Measurements from ENCODE around the gene NDRG4. TPM values are rescaled to one million over a fixed set of nuclear protein-coding genes. Genes with fewer than 3 reads are reported as not detected.

NDRG4 gene
- total RNA-seq, 2 donors from 2014 or later: 163 to 238 TPM

DNA sequence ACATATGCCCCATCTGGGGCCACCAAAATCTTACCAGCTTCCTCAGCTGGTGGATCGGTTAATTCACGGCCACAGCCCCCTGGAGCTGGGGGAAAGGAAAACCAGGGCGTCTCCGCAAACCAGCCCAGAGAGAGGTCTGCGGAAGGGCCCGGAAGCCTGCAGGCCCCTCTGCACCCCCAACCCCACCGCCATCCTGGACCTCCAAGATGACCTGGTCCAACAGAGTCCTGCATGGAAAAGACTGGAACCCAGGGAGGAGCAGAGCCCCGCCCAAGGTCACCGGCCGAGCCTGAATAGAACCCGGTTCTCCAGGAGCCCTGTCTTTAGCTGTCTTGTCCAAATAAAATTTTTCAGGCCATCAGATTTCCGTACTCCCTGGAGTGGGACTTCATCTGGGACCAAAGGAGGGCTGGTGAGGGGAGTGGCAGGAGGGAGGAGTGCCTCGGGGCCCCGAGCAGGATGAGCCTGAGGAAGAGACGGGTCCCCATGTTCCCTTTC is 37.4 kb upstream of the NDRG4 start:
- peaks cover 0 to 22% of the 10 kb centered on the region in 2 donors for H3K4me1 ChIP-seq
- H3K27ac ChIP-seq: peak overlapping the region; percentile 82 to 85
- no peak overlapping the region for H3K4me3 ChIP-seq
- TF ChIP-seq, protein P1, sequence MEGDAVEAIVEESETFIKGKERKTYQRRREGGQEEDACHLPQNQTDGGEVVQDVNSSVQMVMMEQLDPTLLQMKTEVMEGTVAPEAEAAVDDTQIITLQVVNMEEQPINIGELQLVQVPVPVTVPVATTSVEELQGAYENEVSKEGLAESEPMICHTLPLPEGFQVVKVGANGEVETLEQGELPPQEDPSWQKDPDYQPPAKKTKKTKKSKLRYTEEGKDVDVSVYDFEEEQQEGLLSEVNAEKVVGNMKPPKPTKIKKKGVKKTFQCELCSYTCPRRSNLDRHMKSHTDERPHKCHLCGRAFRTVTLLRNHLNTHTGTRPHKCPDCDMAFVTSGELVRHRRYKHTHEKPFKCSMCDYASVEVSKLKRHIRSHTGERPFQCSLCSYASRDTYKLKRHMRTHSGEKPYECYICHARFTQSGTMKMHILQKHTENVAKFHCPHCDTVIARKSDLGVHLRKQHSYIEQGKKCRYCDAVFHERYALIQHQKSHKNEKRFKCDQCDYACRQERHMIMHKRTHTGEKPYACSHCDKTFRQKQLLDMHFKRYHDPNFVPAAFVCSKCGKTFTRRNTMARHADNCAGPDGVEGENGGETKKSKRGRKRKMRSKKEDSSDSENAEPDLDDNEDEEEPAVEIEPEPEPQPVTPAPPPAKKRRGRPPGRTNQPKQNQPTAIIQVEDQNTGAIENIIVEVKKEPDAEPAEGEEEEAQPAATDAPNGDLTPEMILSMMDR (IDR thresholded peaks at IDR 0.05): no peak
- no peaks in the 10 kb centered on the region for H3K9me3 ChIP-seq
- no peaks in the 10 kb centered on the region for H3K36me3 ChIP-seq
- no peaks in the 10 kb centered on the region for H3K27me3 ChIP-seq
- DNase-seq (ENCODE audit: low spot score): no peak

DNA sequence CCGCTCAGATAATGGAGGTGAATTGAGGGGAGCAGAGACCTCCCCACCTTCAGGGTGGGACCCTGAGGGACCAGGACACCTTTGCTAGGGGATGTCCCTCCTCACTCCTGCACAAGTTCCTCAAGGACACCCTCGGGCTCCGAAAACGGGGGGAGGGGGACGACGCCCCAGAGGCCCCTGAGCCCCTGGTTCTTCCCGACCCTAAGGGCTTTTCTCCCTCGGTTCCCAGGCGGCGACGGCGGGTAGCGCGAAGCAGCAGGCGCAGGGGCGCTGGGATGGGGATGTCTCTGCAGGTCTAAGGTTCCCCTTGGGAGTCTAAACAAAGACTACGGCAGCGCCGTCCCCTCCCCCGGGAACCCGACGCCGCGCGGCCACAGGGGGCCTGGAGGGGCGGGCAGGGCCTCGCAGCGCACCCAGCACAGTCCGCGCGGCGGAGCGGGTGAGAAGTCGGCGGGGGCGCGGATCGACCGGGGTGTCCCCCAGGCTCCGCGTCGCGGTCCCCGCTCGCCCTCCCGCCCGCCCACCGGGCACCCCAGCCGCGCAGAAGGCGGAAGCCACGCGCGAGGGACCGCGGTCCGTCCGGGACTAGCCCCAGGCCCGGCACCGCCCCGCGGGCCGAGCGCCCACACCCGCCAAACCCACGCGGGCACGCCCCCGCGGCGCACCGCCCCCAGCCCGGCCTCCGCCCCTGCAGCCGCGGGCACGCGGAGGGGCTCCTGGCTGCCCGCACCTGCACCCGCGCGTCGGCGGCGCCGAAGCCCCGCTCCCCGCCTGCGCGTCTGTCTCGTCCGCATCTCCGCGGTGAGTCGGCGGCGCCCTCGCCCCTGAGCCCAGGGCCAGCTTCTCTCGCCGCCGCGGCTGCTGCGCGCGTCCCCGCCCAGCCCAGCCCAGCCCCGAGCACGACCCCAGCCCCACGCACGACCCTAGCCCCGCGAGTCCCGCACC is 36.7 kb upstream of the NDRG4 start:
- no peaks in the 10 kb centered on the region for H3K36me3 ChIP-seq
- peak overlapping the region; percentile 48 to 74 for H3K4me3 ChIP-seq
- no peak for DNase-seq (ENCODE audit: low spot score)
- TF ChIP-seq, protein P1 (IDR thresholded peaks at IDR 0.05): no peak
- H3K27me3 ChIP-seq: no peaks in the 10 kb centered on the region
- H3K9me3 ChIP-seq: no peaks in the 10 kb centered on the region
- H3K4me1 ChIP-seq: peaks cover 0 to 29% of the 10 kb centered on the region in 2 donors
- peak overlapping the region; percentile 82 to 91 for H3K27ac ChIP-seq

DNA sequence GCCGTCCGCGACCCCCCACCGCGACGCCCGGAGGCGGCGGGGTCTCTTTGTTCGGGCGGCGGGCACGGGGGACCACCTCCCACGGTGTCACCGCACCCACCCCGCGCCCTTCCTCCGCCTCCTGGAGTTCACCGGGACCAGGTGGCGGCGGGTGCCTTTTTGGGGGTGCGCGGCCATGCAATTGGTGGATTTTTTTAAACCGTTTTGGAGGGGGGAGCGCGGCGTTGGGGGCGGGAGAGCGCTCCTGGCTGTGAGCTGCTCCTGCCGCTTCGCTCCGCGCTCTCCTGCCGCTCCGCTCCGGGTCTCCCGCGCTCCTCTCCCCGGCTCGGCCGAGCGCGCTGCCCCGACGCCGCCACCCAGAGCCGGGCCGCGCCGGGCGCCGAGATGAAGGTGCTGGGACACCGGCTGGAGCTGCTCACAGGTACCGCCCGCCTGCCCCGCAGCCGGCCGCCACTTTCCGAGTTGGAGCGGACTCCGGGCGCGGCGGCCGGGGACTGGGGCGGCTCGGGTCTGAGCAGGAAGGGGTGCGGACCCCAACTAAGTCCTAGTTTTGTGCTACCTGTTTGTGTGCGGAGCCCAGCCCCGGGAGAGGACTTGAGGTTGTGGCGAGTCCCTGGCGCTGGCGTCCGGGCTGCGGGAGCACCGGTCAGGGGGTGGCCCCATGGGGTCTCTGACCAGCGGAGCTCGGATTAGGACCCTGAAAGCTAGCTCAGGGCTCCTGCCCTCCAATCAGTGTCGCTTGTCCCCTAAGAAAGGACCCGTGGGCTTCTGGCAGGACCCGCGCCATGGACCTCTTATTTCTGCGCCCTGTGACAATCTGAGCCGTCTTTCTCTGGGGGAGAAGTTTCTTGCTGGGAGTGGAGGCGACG is 35.7 kb upstream of the NDRG4 start:
- no peak for DNase-seq (ENCODE audit: low spot score)
- Histone ChIP-seq H3K27me3 (no peaks in the 10 kb centered on the region), H3K27ac (peak overlapping the region; percentile 82 to 91), H3K9me3 (no peaks in the 10 kb centered on the region), H3K4me3 (peak overlapping the region; percentile 48 to 74), H3K4me1 (peaks cover 0 to 33% of the 10 kb centered on the region in 2 donors), H3K36me3 (no peaks in the 10 kb centered on the region)
- TF ChIP-seq, protein P1 (IDR thresholded peaks at IDR 0.05): no peak

DNA sequence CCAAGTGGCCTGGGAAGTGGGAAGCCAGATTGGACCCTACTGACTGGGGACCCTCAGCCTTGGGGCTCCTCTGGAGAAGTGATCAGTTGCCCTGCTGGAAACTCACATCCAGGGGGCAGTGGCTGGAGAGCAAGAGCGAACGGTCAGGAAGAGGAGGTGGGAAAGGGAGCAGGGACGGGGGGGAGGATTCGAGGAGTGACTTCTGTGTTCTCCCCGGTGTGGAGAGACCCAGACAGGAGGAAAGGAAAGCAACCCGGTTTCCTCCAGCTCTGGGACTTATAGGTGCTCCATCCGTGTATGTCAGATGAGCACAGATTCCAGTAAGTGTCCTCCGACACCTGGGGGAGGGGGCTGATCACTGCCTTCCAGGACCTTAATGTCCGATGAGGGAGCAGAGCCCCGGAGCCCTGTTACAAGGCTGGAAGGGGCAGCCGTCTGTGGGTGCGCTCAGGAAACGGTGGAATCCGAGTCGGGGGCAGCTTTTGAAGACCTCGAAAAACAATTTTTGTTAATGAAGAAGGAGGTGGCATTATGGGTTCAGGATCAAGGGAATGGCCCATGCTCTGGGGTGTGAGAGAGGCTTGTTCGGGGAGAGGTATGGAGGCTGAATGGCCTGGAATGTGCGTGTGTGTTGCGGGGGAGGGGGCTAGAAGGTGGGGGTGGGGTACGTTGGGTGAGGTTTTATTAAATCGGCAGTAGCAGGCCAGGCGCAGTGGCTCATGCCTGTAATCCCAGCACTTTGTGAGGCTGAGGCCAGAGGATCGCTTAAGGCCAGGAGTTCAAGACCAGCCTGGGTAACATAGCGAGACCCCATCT is 34.8 kb upstream of the NDRG4 start:
- H3K4me3 ChIP-seq: peak overlapping the region; percentile 48 to 74
- DNase-seq (ENCODE audit: low spot score): no peak
- peaks cover 0 to 33% of the 10 kb centered on the region in 2 donors for H3K4me1 ChIP-seq
- H3K9me3 ChIP-seq: no peaks in the 10 kb centered on the region
- no peaks in the 10 kb centered on the region for H3K27me3 ChIP-seq
- no peaks in the 10 kb centered on the region for H3K36me3 ChIP-seq
- TF ChIP-seq, protein P1 (IDR thresholded peaks at IDR 0.05): peak in 1 of 2 donors; percentile 35
- H3K27ac ChIP-seq: peak overlapping the region; percentile 82 to 91

DNA sequence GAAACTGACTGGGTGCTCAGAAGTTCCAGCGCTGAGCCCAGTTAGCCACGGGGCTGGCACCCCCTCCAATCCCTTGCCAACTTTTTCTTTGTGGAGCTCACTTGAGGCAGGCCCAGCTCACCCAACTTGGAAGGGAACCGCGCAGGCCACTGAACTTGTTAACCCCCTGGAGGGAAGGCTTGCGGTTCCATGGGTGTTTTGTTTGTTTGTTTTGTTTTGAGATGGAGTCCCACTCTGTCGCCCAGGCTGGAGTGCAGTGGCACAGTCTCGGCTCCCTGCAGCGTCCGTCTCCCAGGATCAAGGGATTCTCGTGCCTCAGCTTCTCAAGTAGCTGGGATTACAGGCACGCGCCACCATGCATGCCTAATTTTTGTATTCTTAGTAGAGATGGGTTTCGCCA is 34.1 kb upstream of the NDRG4 start:
- Histone ChIP-seq H3K9me3 (no peaks in the 10 kb centered on the region), H3K27ac (peak overlapping the region; percentile 82 to 91), H3K36me3 (no peaks in the 10 kb centered on the region), H3K4me3 (peak overlapping the region; percentile 48 to 74), H3K4me1 (peaks cover 0 to 37% of the 10 kb centered on the region in 2 donors), H3K27me3 (no peaks in the 10 kb centered on the region)
- TF ChIP-seq, protein P1 (IDR thresholded peaks at IDR 0.05): no peak
- DNase-seq (ENCODE audit: low spot score): no peak

Data from right atrium auricular region (tissue), 2 donors.